ENCODE results near the gene EHF.

Gene EHF

GRCh38 chr11:34669458-34669857, 48.6 kb downstream of the EHF start:
- Histone ChIP-seq H3K27ac (ENCODE audit: low read depth, low read length) (no peak overlapping the region), H3K4me2 (ENCODE audit: low read length) (no peak overlapping the region), H3K9me2 (replicated peaks; ENCODE audit: control insufficient read depth, low read length) (no peaks in the 10 kb centered on the region)

GRCh38 chr11:34671117-34671516, 50.2 kb downstream of the EHF start:
- Histone ChIP-seq H3K27me3 (ENCODE audit: control insufficient read depth, low read length) (0 out of 2 replicates have a peak, but pooled peaks cover 4% of the 10 kb centered on the region), H3K4me2 (ENCODE audit: low read length) (no peak overlapping the region), H4K20me1 (ENCODE audit: control insufficient read depth, insufficient read depth, low read depth, low read length) (no peaks in the 10 kb centered on the region), H3K9me3 (ENCODE audit: control insufficient read depth, insufficient read depth, low read length) (no peaks in the 10 kb centered on the region), H3K27ac (ENCODE audit: low read depth, low read length) (no peak overlapping the region), H3K4me1 (ENCODE audit: control insufficient read depth, low read length) (no peaks in the 10 kb centered on the region), H3K79me2 (ENCODE audit: control insufficient read depth, low read length) (no peaks in the 10 kb centered on the region), H3K9me2 (replicated peaks; ENCODE audit: control insufficient read depth, low read length) (no peaks in the 10 kb centered on the region), H3F3A (ENCODE audit: control insufficient read depth, insufficient read depth) (no peaks in the 10 kb centered on the region), H3K4me3 (ENCODE audit: low read length) (no peak overlapping the region), H3K36me3 (ENCODE audit: control insufficient read depth, low read length) (no peaks in the 10 kb centered on the region)
- TF ChIP-seq CTCF (IDR thresholded peaks at IDR 0.05; ENCODE audit: low read depth, low read length, poor library complexity, severe bottlenecking) (no peak), EZH2phosphoT487 (IDR thresholded peaks at IDR 0.05; ENCODE audit: borderline replicate concordance, low read length) (no peak)

More at GRCh38 chr11:34669458-34669857, 48.6 kb downstream of the EHF start:
- no peaks in the 10 kb centered on the region for H3K9me3 ChIP-seq (ENCODE audit: control insufficient read depth, insufficient read depth, low read length)
- H3K36me3 ChIP-seq (ENCODE audit: control insufficient read depth, low read length) = no peaks in the 10 kb centered on the region
- H3K4me3 ChIP-seq (ENCODE audit: low read length) = no peak overlapping the region
- H3F3A ChIP-seq (ENCODE audit: control insufficient read depth, insufficient read depth) = no peaks in the 10 kb centered on the region
- no peaks in the 10 kb centered on the region for H3K4me1 ChIP-seq (ENCODE audit: control insufficient read depth, low read length)
- 0 out of 2 replicates have a peak, but pooled peaks cover 4% of the 10 kb centered on the region for H3K27me3 ChIP-seq (ENCODE audit: control insufficient read depth, low read length)
- no peaks in the 10 kb centered on the region for H3K79me2 ChIP-seq (ENCODE audit: control insufficient read depth, low read length)
- no peak for TF ChIP-seq CTCF (IDR thresholded peaks at IDR 0.05; ENCODE audit: low read depth, low read length, poor library complexity, severe bottlenecking)
- TF ChIP-seq EZH2phosphoT487 (IDR thresholded peaks at IDR 0.05; ENCODE audit: borderline replicate concordance, low read length) = no peak
- H4K20me1 ChIP-seq (ENCODE audit: control insufficient read depth, insufficient read depth, low read depth, low read length) = no peaks in the 10 kb centered on the region

- no peak overlapping the region for H3K4me3 ChIP-seq (ENCODE audit: low read length)
- H4K20me1 ChIP-seq (ENCODE audit: control insufficient read depth, insufficient read depth, low read depth, low read length) = no peaks in the 10 kb centered on the region
- TF ChIP-seq CTCF (IDR thresholded peaks at IDR 0.05; ENCODE audit: low read depth, low read length, poor library complexity, severe bottlenecking) = no peak
- TF ChIP-seq EZH2phosphoT487 (IDR thresholded peaks at IDR 0.05; ENCODE audit: borderline replicate concordance, low read length) = no peak
- H3K9me3 ChIP-seq (ENCODE audit: control insufficient read depth, insufficient read depth, low read length) = no peaks in the 10 kb centered on the region
- H3K27me3 ChIP-seq (ENCODE audit: control insufficient read depth, low read length) = 0 out of 2 replicates have a peak, but pooled peaks cover 4% of the 10 kb centered on the region
- H3K4me2 ChIP-seq (ENCODE audit: low read length) = no peak overlapping the region
- H3K79me2 ChIP-seq (ENCODE audit: control insufficient read depth, low read length) = no peaks in the 10 kb centered on the region
- no peaks in the 10 kb centered on the region for H3F3A ChIP-seq (ENCODE audit: control insufficient read depth, insufficient read depth)
- no peaks in the 10 kb centered on the region for H3K36me3 ChIP-seq (ENCODE audit: control insufficient read depth, low read length)
- no peaks in the 10 kb centered on the region for H3K4me1 ChIP-seq (ENCODE audit: control insufficient read depth, low read length)
- no peaks in the 10 kb centered on the region for H3K9me2 ChIP-seq (replicated peaks; ENCODE audit: control insufficient read depth, low read length)
- H3K27ac ChIP-seq (ENCODE audit: low read depth, low read length) = no peak overlapping the region
These were observed 51.1 kb downstream of the EHF start for GRCh38 chr11:34671946-34672345.

All from DOHH2 (cell line).